ENCODE data around the gene TRPC6. TPM values are rescaled to one million over a fixed set of nuclear protein-coding genes. Genes with fewer than 3 reads are reported as not detected.

TRPC6 gene
- polyA plus RNA-seq, 1 donor from 2014 or later, result 0.11 TPM

- Histone ChIP-seq H3K36me3 (ENCODE audit: insufficient read depth, low read length) (no peaks in the 10 kb centered on the region), H3K9me2 (ENCODE audit: insufficient read depth, low read length) (no peaks in the 10 kb centered on the region), H3K27me3 (ENCODE audit: insufficient read depth, low read depth, low read length) (peaks cover 11% of the 10 kb centered on the region), H3K4me3 (ENCODE audit: low read length) (no peak overlapping the region), H2AFZ (ENCODE audit: low read depth, low read length) (no peak overlapping the region), H3K4me2 (ENCODE audit: low read length) (no peak overlapping the region), H4K20me1 (ENCODE audit: insufficient read depth) (no peaks in the 10 kb centered on the region), H3K27ac (ENCODE audit: low read length) (no peak overlapping the region), H3F3A (ENCODE audit: insufficient read depth, low read length, poor library complexity, severe bottlenecking) (no peaks in the 10 kb centered on the region), H3K9ac (ENCODE audit: low read length) (no peak overlapping the region), H3K79me2 (replicated peaks; ENCODE audit: insufficient read depth, low read length) (no peaks in the 10 kb centered on the region), H3K9me3 (ENCODE audit: low read length) (no peaks in the 10 kb centered on the region)
- TF ChIP-seq EP300 (conservative IDR thresholded peaks at IDR 0.05; ENCODE audit: poor library complexity, severe bottlenecking) (no peak), CTCF (IDR thresholded peaks at IDR 0.05; ENCODE audit: poor library complexity, severe bottlenecking) (no peak), TAF1 (IDR thresholded peaks at IDR 0.05; ENCODE audit: low read depth) (no peak), EZH2 (IDR thresholded peaks at IDR 0.05; ENCODE audit: borderline replicate concordance, insufficient read depth, low read length, poor library complexity, severe bottlenecking) (no peak), MXI1 (conservative IDR thresholded peaks at IDR 0.05; ENCODE audit: poor library complexity, severe bottlenecking) (no peak), POLR2AphosphoS5 (IDR thresholded peaks at IDR 0.05) (no peak), RAD21 (conservative IDR thresholded peaks at IDR 0.05) (no peak), SMC3 (conservative IDR thresholded peaks at IDR 0.05; ENCODE audit: poor library complexity) (no peak)
Measured at GRCh38 chr11:101576456-101576855, 7.4 kb downstream of the TRPC6 start.

GRCh38 chr11:101574886-101575285, 8.9 kb downstream of the TRPC6 start:
- H2AFZ ChIP-seq (ENCODE audit: low read depth, low read length), result no peak overlapping the region
- H3K27me3 ChIP-seq (ENCODE audit: insufficient read depth, low read depth, low read length), result no peaks in the 10 kb centered on the region
- TF ChIP-seq EZH2 (IDR thresholded peaks at IDR 0.05; ENCODE audit: borderline replicate concordance, insufficient read depth, low read length, poor library complexity, severe bottlenecking) (no peak), RAD21 (conservative IDR thresholded peaks at IDR 0.05) (no peak), CTCF (IDR thresholded peaks at IDR 0.05; ENCODE audit: poor library complexity, severe bottlenecking) (no peak), POLR2AphosphoS5 (IDR thresholded peaks at IDR 0.05) (no peak)
- no peaks in the 10 kb centered on the region for H4K20me1 ChIP-seq (ENCODE audit: insufficient read depth)
- no peaks in the 10 kb centered on the region for H3K9me3 ChIP-seq (ENCODE audit: low read length)
- H3K4me3 ChIP-seq (ENCODE audit: low read length), result no peak overlapping the region
- no peaks in the 10 kb centered on the region for H3K79me2 ChIP-seq (replicated peaks; ENCODE audit: insufficient read depth, low read length)
- H3K9me2 ChIP-seq (ENCODE audit: insufficient read depth, low read length), result no peaks in the 10 kb centered on the region
- H3K9ac ChIP-seq (ENCODE audit: low read length), result no peak overlapping the region
- no peaks in the 10 kb centered on the region for H3F3A ChIP-seq (ENCODE audit: insufficient read depth, low read length, poor library complexity, severe bottlenecking)
- H3K4me2 ChIP-seq (ENCODE audit: low read length), result no peak overlapping the region
- H3K36me3 ChIP-seq (ENCODE audit: insufficient read depth, low read length), result no peaks in the 10 kb centered on the region
- H3K27ac ChIP-seq (ENCODE audit: low read length), result no peak overlapping the region

- H3K4me2 ChIP-seq (ENCODE audit: low read length), result no peak overlapping the region
- H2AFZ ChIP-seq (ENCODE audit: low read depth, low read length), result no peak overlapping the region
- TF ChIP-seq SMC3 (conservative IDR thresholded peaks at IDR 0.05; ENCODE audit: poor library complexity) (no peak), EP300 (conservative IDR thresholded peaks at IDR 0.05; ENCODE audit: poor library complexity, severe bottlenecking) (no peak), EZH2 (IDR thresholded peaks at IDR 0.05; ENCODE audit: borderline replicate concordance, insufficient read depth, low read length, poor library complexity, severe bottlenecking) (no peak), POLR2AphosphoS5 (IDR thresholded peaks at IDR 0.05) (no peak), RAD21 (conservative IDR thresholded peaks at IDR 0.05) (no peak), TAF1 (IDR thresholded peaks at IDR 0.05; ENCODE audit: low read depth) (no peak), CTCF (IDR thresholded peaks at IDR 0.05; ENCODE audit: poor library complexity, severe bottlenecking) (no peak), MXI1 (conservative IDR thresholded peaks at IDR 0.05; ENCODE audit: poor library complexity, severe bottlenecking) (no peak), REST (IDR thresholded peaks at IDR 0.05; ENCODE audit: borderline replicate concordance) (no peak)
- H3K9me2 ChIP-seq (ENCODE audit: insufficient read depth, low read length), result no peaks in the 10 kb centered on the region
- no peaks in the 10 kb centered on the region for H4K20me1 ChIP-seq (ENCODE audit: insufficient read depth)
- no peaks in the 10 kb centered on the region for H3K79me2 ChIP-seq (replicated peaks; ENCODE audit: insufficient read depth, low read length)
- no peaks in the 10 kb centered on the region for H3K36me3 ChIP-seq (ENCODE audit: insufficient read depth, low read length)
- H3F3A ChIP-seq (ENCODE audit: insufficient read depth, low read length, poor library complexity, severe bottlenecking), result no peaks in the 10 kb centered on the region
- H3K9me3 ChIP-seq (ENCODE audit: low read length), result no peaks in the 10 kb centered on the region
- no peak overlapping the region for H3K27ac ChIP-seq (ENCODE audit: low read length)
- no peaks in the 10 kb centered on the region for H3K27me3 ChIP-seq (ENCODE audit: insufficient read depth, low read depth, low read length)
- no peak overlapping the region for H3K4me3 ChIP-seq (ENCODE audit: low read length)
- no peak overlapping the region for H3K9ac ChIP-seq (ENCODE audit: low read length)
Measured at GRCh38 chr11:101567071-101567470, 16.7 kb downstream of the TRPC6 start.
